HG03196 (cell line): Measurements from ENCODE around the gene RASGRP2.
A peak's percentile ranks its signal among the peaks of the same experiment; 100 is the strongest.

ENCODE experiments used
- ATAC-seq: cut with Tn5 transposase; IDR thresholded peaks from one replicate; pipeline ENCODE4 v1.9.1; 2021; ENCODE audit not compliant: unreplicated experiment

Gene RASGRP2

GRCh38 chr11:64743591-64744543 is at the start of gene RASGRP2:
Gene RASGRP2, minus strand, starts transcription at chr11:64744142. Its CDS starts 1,276 bp downstream, at chr11:64742866.
- no peak for ATAC-seq

DNA sequence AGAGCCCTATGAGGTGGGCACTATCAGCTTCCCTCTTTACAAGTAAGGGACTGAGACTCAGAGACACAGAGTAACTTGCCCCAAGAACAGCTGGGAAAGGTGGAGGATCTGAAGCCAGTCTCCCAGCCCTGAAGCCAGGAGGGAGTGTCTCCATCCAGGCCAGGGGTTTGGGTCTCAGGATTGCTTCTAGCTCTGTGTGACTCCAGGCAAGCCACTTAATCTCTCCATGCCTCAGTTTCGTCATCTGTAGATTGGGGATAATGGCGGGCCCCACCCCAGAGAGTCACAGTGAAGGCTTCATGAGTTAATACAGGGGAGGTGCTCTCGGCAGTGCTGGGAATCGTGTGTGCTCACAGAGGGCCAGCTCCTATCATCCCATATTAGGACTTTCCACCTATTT is 48.5 kb upstream of the RASGRP2 start:
- ATAC-seq = no peak

DNA sequence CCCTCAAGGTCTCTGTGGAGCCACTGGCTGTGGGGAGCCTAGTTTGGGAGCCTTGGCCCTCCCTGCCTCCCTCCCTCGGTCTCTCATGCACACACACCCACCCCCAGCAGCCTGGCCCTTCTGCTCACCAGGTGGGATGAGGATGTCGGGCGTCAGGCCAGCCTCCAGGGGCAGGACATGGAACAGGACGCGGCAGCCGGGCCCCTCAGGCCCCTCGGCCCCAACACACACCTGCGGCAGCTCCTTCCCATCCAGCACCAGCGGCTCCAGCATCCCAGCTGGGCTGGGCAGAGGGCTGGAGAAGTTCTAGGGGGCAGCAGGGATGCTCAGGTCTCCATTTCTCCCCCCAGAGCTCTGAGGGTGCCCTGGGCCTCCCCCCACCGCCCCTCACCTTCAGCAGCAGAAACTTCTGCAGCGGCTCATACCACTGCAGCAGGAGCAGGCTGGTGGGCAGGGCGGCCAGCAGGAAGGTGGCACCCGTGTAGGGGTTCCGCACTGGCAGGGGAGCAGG is 47.9 kb upstream of the RASGRP2 start:
- ATAC-seq = no peak

DNA sequence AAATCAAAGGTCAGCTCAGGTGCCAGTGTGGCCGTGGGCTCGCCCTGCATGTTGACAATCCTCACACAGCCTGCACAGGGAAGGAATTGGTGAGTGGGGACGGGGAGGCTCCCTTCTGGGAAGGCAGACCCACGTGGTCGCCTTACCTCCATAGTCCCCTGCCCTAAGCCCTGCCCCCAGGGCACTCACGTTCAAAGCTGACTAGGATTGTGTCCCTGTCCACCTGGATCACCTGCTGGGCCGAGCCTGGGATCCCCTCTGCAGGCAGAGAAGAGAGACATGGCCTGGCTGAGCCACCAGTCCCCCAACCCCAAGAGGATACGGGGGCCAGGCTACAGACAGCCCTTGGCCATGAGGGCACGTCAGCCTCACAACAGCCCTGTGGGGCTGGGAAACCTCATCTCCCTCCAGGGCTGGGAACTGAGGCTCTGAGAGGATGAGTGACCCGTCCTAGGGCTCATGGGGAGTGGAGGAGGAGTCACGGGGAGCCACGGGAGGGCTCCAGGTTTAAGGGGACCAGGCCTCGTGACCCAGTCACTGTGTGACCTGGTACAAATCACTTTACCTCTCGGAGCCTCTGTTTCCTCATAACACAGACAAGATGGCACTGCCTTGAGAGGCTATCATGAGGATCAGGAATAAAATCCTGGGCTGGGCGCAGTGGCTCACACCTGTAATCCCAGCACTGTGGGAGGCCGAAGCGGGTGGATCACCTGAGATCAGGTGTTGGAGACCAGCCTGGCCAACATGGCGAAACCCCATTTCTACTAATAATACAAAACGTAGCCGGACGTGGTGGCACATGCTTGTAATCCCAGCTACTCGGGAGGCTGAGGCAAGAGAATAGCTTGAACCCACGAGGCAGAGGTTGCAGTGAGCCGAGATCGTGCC is 46.5 kb upstream of the RASGRP2 start:
- no peak for ATAC-seq

GRCh38 chr11:64789331-64790204 is 45.6 kb upstream of the RASGRP2 start:
- ATAC-seq = no peak

DNA sequence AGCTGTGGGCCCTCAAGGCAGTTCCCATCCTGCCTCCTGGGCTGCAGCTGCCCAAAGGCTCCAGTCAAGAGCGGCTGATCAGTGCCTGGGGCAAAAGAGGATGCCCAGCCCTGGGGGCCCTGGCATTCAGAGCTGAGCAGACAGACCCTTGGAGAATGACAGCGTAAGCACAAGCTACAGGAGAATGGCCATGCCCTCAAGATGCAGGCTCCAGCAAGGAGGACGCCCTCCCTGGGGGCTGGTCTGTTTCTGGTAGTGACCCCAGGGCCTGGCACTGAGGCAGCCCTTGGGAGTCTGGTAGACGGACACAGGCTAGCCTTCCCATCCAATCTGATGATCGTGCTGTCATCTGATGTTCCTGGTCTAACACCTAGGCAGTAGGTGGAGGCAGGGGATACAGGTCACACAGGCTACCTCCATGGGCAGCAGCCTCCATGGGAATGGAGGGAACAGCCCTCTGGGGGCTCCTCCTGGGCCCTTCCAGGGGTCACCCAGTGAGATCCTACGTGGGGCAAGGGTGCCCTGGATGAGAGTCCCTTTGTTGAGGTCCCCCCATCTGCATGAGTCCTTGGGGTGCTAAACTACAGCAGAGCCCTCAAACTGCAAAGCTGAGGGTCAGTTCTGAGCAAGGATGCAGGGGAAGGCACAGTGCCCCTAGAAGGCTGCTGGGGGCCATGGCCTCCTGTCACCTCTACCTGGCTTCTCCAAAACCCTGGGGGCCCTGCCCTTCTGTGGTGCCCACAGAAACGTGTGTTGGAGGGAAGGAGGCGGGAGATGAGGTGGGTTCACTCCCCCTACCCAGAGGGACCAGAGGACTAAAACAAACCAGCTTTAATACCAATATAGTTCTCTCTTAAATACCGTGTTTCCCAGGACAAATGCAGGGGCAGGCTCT is 44.6 kb upstream of the RASGRP2 start:
- ATAC-seq = no peak

- ATAC-seq = no peak
Measured at GRCh38 chr11:64787526-64788320, 43.8 kb upstream of the RASGRP2 start.

- no peak for ATAC-seq
Measured at GRCh38 chr11:64786308-64786707, 42.4 kb upstream of the RASGRP2 start.

- ATAC-seq = no peak
Measured at GRCh38 chr11:64784813-64785581, 41.1 kb upstream of the RASGRP2 start.

DNA sequence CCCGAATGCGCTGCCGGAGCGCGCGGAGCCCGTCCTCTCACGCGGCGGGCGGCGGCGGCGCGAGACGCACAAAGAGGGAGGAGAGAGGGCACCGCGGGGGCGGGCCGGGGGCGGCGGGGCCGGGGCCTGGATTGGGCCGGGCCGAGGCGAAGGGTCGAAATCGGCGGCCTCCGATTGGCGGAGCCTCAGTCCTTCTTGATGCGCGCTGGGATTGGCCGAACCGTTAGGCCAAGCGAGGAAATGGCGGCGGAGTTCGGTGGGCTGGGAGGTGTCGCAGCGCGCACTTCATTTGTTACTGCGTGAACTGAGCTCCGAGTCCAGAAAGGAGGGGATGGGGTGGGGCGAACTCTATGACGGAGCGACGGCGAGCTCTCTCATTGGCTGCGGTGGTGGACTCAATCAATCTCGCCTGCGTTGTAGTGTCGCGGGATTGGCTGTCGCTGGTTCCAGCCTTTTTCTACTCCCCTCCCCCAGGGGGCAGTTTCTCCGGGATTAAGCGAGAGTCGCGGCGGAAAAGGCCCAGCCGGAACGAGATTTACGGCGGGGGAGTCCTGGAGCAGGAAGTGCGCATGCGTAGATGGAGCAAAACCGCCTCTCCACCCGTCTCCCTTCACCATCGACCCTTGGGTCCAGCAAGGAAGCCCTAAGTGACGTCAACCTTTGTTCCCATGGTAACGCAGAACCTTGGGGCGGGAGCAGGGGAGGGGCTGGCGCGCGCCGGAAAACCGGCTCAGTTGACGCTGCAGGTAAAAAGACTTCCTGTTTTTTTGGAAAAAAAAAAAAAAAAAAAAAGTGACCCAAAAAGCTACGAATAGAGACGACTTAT is 34.7 kb upstream of the RASGRP2 start, which contains the start of gene SF1:
SF1 (minus strand) TSS at position 70 of the 826 bp plus-strand sequence. CDS start 150 bp downstream, outside the sequence.
- ATAC-seq = peak; percentile 76

GRCh38 chr11:64778223-64778472 is 34.2 kb upstream of the RASGRP2 start:
- ATAC-seq = peak; percentile 20

DNA sequence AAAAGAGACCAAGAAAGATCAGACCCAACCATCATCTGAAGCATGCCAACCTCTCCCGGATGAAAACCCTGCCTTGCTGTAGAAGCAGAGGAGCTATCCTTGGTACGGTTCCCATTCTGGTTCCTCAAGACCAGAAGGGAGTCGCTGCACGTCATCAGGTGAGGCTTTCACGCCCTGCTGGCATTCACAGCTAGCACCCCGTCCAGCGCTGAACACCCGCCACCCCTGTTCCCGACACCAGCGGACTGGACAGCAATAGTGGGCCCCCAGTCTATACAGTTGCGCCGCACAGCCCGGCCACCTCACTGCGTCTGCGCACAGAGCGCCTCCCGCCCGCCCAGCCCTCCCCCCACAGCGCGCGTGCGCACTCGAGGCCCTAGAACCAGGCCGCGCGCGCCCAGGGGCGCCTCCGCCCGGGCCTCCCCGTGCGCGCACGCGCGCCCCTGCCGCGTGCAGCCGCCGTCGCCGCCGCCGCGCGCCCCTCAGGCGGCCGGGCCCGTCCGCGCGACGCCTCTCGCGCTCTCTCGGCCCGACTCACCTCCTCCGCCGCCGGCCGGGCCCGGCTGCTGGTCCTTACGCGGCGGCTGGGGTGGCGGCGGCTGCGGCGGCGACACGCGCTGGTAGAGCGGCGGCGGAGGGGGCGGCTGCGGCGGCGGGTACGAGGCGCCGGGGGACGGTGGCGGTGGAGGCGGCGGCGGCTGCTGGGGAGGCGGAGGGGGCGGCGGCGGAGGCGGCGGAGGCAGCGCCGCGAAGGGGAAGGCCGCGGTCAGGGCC is 33.7 kb upstream of the RASGRP2 start:
- ATAC-seq = no peak

GRCh38 chr11:64776875-64777274 is 32.9 kb upstream of the RASGRP2 start:
- no peak for ATAC-seq

DNA sequence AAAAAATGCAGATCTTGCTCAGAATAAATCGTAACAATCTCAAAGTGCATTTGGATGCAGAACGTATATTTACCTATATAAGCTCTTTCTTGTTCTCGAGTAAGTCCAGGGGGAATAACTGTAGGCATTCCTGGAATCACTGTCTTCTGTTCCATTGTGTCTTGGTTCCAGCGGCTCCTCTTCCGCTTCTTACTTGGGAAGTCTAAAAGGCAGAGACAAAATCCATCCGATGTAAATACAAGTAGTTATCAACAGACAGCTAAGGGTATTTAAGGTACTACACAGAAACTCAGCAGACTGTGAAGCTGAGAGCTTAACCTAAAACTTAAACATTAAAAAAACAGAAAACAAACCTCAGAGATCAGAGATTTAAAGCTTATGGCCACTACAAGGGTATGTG is 32.5 kb upstream of the RASGRP2 start:
- ATAC-seq = no peak

DNA sequence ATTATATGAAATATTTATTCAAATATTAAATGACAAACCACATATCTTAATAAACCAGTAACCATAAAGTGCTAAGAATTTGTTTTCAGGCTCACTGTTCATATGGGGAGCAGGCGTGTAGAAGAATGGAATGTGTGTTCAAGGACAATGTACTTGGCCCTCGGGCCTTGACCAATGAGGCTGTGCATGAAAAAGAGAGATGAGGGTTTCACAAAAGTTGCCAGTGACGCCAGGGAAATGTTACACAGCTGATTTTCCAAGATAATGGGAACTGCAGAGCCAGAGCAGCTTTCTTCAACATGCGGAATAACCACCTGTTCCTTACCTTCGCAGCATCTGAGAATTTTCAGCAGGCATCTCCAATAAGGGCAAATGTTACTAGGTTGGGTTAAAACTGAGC is 30.2 kb upstream of the RASGRP2 start:
- ATAC-seq = no peak

DNA sequence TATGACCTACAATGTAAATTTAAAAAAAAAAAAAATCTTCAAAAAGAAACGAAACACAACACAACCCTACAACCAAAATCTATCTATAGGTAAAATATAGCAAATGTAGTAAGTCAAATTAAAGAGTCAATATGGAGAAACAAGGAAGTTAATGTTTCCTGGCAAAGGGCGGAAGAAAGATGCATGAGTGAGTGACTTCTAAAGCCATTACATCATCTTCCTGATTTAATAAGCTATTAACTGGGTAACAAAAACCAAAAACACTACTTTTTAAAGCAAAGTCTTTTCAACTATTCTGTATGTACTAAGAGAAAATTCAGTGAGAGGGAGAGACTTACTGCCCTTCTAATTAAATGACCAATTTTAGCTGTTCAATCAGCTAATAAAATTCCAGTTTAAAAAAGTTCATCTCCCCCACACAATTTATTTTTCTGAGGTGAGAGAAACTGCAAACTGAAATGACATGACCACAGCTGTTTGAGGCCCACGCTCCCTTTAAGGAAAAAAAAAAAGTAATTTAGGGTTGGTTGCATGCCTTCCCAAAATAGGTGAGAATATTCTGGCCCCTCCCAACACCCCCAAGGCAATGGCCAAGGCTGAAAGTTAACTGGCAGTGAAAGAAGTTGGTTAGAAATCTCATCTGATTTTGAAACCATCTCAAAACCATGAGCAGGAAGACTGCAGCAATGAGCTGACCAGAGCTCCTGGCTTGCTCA is 28.5 kb upstream of the RASGRP2 start:
- ATAC-seq = no peak
